Activated CD4-positive, CD25-positive, alpha-beta regulatory T cell (primary cell): ENCODE results near the gene NRSN2.
"Not testable (repeated sequence)": the region's sequence is repeated elsewhere in the genome, so short reads cannot be mapped to it uniquely, and the experiment has no call there.

ENCODE experiments used
- DNase-seq, 4 experiments: peaks; one replicate each; lab custom pipeline; 2025; lab: John Stamatoyannopoulos, UW

NRSN2 gene

GRCh38 chr20:325045-325888 is 21.6 kb upstream of the NRSN2 start, which contains the start of gene SOX12:
Gene SOX12, plus strand, starts transcription at chr20:325552. Its CDS starts 373 bp downstream, at chr20:325925.
- peak; percentile 94 to 96 (median 95) for DNase-seq

DNA sequence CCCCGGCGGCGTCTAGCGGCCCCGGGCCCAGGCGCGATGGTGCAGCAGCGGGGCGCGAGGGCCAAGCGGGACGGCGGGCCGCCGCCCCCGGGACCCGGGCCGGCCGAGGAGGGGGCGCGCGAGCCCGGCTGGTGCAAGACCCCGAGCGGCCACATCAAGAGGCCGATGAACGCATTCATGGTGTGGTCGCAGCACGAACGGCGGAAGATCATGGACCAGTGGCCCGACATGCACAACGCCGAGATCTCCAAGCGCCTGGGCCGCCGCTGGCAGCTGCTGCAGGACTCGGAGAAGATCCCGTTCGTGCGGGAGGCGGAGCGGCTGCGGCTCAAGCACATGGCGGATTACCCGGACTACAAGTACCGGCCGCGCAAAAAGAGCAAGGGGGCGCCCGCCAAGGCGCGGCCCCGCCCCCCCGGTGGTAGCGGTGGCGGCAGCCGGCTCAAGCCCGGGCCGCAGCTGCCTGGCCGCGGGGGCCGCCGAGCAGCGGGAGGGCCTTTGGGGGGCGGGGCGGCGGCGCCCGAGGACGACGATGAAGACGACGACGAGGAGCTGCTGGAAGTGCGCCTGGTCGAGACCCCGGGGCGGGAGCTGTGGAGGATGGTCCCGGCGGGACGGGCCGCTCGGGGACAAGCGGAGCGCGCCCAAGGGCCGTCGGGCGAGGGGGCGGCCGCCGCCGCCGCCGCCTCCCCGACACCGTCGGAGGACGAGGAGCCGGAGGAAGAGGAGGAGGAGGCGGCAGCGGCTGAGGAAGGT is 20.8 kb upstream of the NRSN2 start:
- DNase-seq = peak in 3 of 4 experiments; percentile 12 to 23 (median 15)

- no peak for DNase-seq
Measured at GRCh38 chr20:326645-327185, 20.2 kb upstream of the NRSN2 start.

- DNase-seq = peak in 3 of 4 experiments; percentile 29 to 49 (median 37)
Measured at GRCh38 chr20:327186-328026, 19.5 kb upstream of the NRSN2 start.

DNA sequence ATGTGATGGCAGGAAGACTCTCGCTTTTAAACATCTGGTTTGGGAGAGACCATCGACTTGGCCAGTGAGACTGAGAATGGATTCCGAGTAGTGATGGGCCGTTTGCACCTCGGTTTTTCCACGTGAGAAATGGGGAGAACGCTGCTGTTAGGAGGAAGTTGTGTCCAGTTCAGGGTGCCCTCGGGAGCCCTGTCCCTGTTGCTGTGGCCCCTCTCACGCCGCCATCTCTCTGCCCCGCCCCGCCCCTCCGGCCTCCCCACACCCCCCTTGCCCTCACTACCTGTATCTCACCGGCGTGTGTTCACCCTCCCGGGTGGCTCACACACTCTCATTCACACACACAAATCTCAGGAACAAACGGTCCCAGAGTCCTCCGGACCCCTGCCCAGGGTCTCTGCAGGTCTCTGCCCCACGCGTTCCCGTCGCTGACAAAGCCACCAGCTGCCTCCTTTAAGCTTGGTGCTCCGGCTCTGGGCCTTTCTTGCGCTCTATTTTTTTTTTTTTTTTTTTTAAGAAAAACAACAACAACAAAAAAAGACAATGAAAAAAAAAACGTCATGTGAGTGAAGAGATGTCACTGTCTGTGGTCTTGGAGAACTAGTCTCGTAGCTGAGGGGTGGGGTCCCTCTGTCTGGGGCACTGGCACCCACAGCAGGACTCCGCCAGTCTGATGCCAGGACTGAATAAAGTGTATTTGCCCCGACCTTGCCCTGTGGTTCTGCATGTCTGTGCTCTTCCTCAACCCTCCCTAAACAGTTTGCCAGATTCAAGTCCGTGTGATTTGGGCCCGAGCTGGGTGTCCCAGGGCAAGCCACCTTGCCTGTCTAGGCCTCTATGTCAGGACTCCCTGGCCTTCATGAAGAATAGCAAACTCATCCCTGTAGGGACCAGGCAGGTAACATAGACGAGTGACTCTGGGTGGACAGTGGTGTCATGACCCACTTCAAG is 18.6 kb upstream of the NRSN2 start:
- no peak for DNase-seq

DNA sequence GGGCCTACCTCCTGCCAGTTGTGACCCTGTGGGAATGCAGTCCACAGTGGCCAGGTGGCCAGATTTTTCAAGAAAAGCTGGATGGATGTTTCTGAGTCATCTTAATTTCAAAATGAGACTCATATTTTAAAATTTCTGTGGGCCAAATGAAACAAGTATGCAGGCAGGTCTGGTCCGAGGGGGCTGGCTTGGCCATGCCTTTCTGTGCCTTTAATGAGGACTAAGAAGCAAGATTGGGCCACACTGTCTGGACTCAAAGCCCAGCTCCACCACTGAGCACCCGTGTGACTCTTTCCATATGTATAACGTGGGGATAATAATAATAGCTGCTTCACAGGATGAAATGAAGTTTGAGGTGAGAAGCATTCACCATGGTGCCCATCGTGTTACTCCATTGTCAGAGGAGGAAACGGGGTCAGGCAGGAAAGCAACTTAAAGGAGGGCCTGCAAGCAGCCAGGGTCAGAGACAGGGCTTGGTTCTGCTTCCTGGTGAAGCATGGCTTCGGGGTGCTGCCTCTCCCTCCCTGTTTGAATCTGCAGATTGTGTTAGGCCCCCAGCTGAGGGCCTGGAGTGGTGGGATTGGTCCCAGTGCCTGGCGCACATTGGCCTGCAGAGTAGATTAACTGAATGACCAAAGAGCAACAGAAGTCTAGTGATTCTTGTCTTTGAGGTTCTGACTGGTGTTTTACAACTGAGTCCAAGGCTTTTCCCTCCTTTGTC is 17.8 kb upstream of the NRSN2 start:
- no peak for DNase-seq

DNA sequence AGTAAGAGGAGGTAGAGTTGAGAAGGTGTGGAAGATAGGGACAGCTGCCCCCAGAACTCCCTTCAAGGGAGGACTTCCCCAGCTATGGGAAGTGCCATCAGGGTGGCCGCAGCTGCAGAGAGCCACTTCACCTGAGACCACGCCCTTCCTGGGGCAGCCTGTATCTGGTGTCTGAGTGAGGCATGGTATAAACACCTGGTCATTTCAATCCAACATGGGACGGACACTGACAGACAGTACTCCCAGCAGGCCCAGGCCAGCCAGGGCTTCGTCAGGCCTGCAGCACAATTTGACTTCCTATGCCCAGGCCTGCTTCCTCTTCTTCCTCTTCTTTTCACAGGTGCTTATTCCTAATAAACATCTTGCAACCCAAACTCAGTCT is 17.1 kb upstream of the NRSN2 start:
- DNase-seq = no peak

DNA sequence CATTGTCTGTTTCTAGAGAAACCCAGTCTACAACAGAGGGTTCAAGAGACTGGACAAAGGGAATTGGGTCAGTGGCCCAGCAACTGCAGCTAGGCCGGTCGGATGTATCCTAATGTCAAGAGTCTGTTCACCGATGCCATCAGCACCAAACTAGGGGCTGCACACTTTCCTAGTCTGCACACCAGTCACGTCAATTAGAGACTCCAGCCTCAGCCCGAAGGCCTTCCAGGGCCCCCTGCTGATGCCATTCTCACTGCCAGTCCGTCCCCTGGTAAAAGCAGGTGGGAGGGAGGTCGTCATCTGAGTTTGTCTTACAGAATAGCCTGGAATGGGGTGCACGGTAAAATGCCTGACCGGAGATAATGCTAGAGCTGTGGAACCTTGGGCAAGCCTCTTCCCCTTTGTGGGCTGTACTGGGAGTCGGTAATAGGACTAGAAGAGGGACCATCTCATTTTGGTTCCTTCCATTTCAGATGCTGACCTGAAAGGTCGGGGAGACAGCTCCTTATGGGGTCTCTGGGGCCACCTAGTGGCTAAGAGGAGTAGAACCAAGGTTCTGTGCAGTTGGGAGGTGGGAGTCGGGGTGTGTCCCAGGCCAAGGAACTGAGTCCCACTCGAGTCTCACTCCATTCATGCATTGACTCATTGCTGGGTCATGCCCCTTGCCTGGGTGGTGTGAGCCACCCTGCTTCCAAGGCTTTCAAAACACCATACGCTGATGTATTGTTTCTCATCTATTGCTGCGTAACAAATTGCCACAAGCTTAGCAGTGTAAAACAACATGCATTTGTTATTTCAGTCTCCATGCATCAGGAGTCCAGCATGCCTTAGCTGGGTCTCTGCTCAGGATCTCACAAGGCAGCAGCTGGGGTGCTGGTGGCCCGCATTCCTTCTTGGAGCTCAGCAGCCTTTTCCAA is 16.4 kb upstream of the NRSN2 start:
- peak; percentile 11 to 27 (median 14) for DNase-seq

- no peak for DNase-seq
Measured at GRCh38 chr20:334578-334977, 12.3 kb upstream of the NRSN2 start.

GRCh38 chr20:336040-336439 is 10.9 kb upstream of the NRSN2 start:
- DNase-seq = not testable (repeated sequence)

GRCh38 chr20:341682-342081 is 5.2 kb upstream of the NRSN2 start:
- DNase-seq = no peak

GRCh38 chr20:343107-343506 is 3.8 kb upstream of the NRSN2 start:
- no peak for DNase-seq

DNA sequence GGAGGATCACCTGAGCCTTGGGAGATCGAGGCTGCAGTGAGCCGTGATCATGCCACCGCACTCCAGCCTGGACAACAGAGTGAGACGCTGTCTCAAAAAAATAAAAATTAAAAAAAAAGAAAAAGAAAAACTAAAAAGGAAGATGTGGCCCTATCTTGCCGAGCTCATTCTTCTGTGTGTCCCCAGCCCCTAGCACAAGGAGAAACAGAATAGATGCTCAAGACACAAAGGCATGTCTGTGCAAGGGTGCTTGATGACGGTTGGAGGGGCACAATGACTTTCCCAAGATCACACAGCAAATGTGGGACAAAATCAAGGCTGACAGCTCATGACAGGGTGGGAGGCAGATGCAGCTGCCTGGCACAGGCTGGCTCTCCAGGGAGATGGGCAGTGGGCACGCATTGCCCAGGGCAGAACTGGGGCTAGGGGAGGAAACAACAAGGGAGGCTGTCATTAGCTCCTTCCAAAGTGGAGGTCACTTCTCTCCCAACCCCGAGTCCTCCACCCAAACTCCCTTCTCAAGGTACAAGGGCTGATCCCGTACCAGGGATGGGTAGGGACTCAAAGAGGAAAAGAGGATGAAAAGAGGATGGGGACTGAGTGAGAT is 775 bp upstream of the NRSN2 start:
- DNase-seq = no peak

DNA sequence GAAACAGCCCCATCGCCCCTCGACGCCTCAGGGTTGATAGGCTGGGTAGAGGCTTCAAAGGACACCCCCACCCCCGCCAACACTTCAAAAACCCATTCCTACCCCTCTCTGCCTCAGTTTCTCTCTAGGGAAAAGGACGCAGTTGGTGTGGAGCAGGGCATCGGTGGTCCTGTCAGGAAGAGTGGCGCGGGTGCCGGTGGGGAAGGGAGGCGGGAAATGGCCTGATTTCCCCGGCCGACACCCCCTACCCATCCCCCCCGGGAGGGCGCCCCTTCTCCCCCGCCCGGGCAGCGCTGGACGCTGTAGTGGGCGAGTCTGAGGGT is 367 bp downstream of the NRSN2 start:
- DNase-seq = no peak

DNA sequence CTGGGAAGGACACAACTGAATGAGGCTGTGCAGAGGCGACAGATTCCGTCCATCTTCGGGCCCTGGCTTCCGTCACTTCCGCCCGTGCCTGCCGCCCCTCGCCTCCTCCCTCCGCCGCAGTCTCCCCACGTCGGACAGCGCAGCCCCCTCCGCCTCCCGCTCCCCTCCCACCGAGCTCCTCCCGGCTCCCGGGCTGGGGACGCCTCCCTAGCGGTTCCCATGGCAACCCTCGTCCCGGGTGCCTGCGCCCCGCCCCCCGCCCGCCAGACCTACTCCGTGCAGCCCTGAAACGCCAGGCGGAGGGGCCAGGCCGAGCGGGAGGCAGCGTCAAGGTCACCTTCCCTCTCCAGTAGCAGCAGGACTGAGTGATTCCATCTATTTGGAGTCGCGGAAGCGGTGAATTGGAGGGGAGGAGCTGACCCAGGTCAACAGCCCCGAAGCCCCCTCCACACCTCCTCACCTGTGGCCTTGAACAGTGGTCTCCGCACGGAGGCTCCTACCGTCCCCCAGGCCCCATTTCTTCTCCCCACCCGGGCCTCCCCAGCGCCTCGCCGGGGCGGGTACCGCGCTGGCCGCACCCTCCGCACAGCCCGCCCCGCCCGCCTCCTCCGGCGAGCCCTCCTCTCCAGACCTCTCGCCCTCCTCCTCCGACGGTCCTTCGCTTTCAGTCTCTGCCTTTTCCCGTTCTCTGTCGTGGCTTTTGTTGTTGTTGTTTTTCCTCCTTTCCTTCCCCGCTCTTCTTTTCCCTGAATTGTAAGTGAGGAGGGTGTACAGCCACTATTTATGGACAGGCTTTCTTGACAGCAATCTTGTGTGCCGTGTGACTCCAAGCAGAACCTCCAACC is 951 bp downstream of the NRSN2 start:
- DNase-seq = peak in 3 of 4 experiments; percentile 18 to 32 (median 29)

GRCh38 chr20:348972-349841 is 2.3 kb downstream of the NRSN2 start:
- DNase-seq = no peak

GRCh38 chr20:353166-353565 is 6.3 kb downstream of the NRSN2 start:
- DNase-seq = no peak
